AG04450 (cell line): ENCODE measurements around the gene COG5. TPM values are rescaled to one million over a fixed set of nuclear protein-coding genes. Genes with fewer than 3 reads are reported as not detected.

Experiments
- CTCF ChIA-PET: fragments of 300-600, 350-600 bp; formaldehyde crosslinking; extraction: SDS; loops from one replicate; lab custom pipeline; 2022; ENCODE audit warnings: antibody characterized with exemption, inconsistent platforms; lab: Charles Lee
- POLR2A ChIA-PET: fragments of 350-600 bp; formaldehyde crosslinking; extraction: SDS; loops from one replicate; lab custom pipeline; 2021; ENCODE audit warnings: antibody characterized with exemption, inconsistent platforms; lab: Yijun Ruan, JAX
- DNase-seq: peaks from one replicate; pipeline ENCODE4 v3.0.0-alpha.2; 2011; ENCODE audit warnings: low read depth, low spot score
- H3K27ac ChIP-seq: one replicate; pipeline ENCODE4 v1.5.1; 2012; ENCODE audit warnings: low read depth, low read length, control low read depth
- H3K27me3 ChIP-seq: one replicate; pipeline ENCODE4 v1.6.0; 2012; ENCODE audit warnings: low read length; ENCODE audit not compliant: control insufficient read depth, insufficient read depth
- H3K4me3 ChIP-seq: 2 replicates; pipeline ENCODE4 v1.5.1; 2011; ENCODE audit warnings: mild to moderate bottlenecking, low read depth, low read length, control low read depth
- H3K9me3 ChIP-seq: 2 replicates; pipeline ENCODE4 v1.5.1; 2012; ENCODE audit warnings: low read length; ENCODE audit not compliant: control insufficient read depth, insufficient read depth
- CTCF ChIP-seq: IDR thresholded peaks from 2 replicates; pipeline ENCODE4 v1.5.1; 2011; ENCODE audit warnings: low read depth, low read length, control low read depth, inconsistent platforms
- polyA plus RNA-seq: library from polyadenylated mRNA; depleted of rRNA; stranded (reverse); fragments of >200 nt; gene quantifications from 2 replicates; pipeline ENCODE4 v1.2.3, GENCODE V29; 2011

The COG5 gene
- polyA plus RNA-seq, 1 experiment = 55.2 TPM

GRCh38 chr7:107591421-107591820, 27.7 kb upstream of the COG5 start:
- Histone ChIP-seq H3K4me3 (no peak overlapping the region), H3K27ac (no peak overlapping the region), H3K27me3 (no peaks in the 10 kb centered on the region), H3K9me3 (no peaks in the 10 kb centered on the region)
- TF ChIP-seq CTCF = no peak
- POLR2A ChIA-PET = no interaction called here
- CTCF ChIA-PET = interaction anchor here (0.5 kb wide), 1 partner anchor 261 kb away, joined by 4 read pairs; no protein-coding TSS in a partner anchor
- DNase-seq = no peak

GRCh38 chr7:107588529-107589130, 24.9 kb upstream of the COG5 start:
- DNase-seq = no peak
- ChIA-PET CTCF (no interaction called here), POLR2A (no interaction called here)
- no peaks in the 10 kb centered on the region for H3K27me3 ChIP-seq
- H3K9me3 ChIP-seq = no peaks in the 10 kb centered on the region
- no peak overlapping the region for H3K27ac ChIP-seq
- TF ChIP-seq CTCF = no peak
- H3K4me3 ChIP-seq = no peak overlapping the region

GRCh38 chr7:107584716-107585115, 21.0 kb upstream of the COG5 start:
- POLR2A ChIA-PET = no interaction called here
- H3K4me3 ChIP-seq = no peak overlapping the region
- TF ChIP-seq CTCF = no peak

GRCh38 chr7:107582875-107583274, 19.2 kb upstream of the COG5 start:
- no peaks in the 10 kb centered on the region for H3K27me3 ChIP-seq
- no peak for DNase-seq
- ChIA-PET POLR2A (interaction anchor here (1.7 kb wide), 1 partner anchor 19 kb away, joined by 6 read pairs; the partner anchor contains the start of genes COG5 and DUS4L), CTCF (no interaction called here)
- no peak overlapping the region for H3K4me3 ChIP-seq
- H3K27ac ChIP-seq = no peak overlapping the region
- no peaks in the 10 kb centered on the region for H3K9me3 ChIP-seq
- no peak for TF ChIP-seq CTCF

More at GRCh38 chr7:107584716-107585115, 21.0 kb upstream of the COG5 start:
- no peak for DNase-seq
- Histone ChIP-seq H3K9me3 (no peaks in the 10 kb centered on the region), H3K27ac (no peak overlapping the region), H3K27me3 (no peaks in the 10 kb centered on the region)
- CTCF ChIA-PET = no interaction called here

- no peaks in the 10 kb centered on the region for H3K9me3 ChIP-seq
- H3K27me3 ChIP-seq = no peaks in the 10 kb centered on the region
- H3K4me3 ChIP-seq = no peak overlapping the region; the same call in 1 of the 2 replicates
- DNase-seq = no peak
- no peak overlapping the region for H3K27ac ChIP-seq
- ChIA-PET POLR2A (no interaction called here), CTCF (no interaction called here)
- TF ChIP-seq CTCF = no peak
Measured at GRCh38 chr7:107581387-107582013, 17.8 kb upstream of the COG5 start.
